GM12891 (cell line): ENCODE data around the gene PDXK.

Experiments
- POLR2A ChIP-seq: IDR thresholded peaks from 2 replicates; pipeline ENCODE4 v1.6.1; 2011; ENCODE audit warnings: low read depth, low read length, control low read depth
- POLR2AphosphoS5 ChIP-seq: IDR thresholded peaks from 2 replicates; pipeline ENCODE4 v1.6.1; 2011; ENCODE audit warnings: low read depth, low read length, control low read depth
- TAF1 ChIP-seq: IDR thresholded peaks from 2 replicates; pipeline ENCODE4 v1.6.1; 2011; ENCODE audit warnings: low read depth, low read length, control low read depth

- TF ChIP-seq POLR2A (no peak), POLR2AphosphoS5 (no peak), TAF1 (no peak)
These were observed 14.7 kb downstream of the PDXK start for GRCh38 chr21:43733529-43734071.
